HEK293T (cell line): ENCODE measurements around the gene SLC2A5.
"Not testable (repeated sequence)": the region's sequence is repeated elsewhere in the genome, so short reads cannot be mapped to it uniquely, and the experiment has no call there.

Experiments
- CTCF ChIA-PET: fragments of 350-600 bp; formaldehyde crosslinking; extraction: SDS; loops from one replicate; lab custom pipeline; 2021; ENCODE audit warnings: antibody characterized with exemption, inconsistent platforms; lab: Yijun Ruan, JAX
- POLR2A ChIA-PET: fragments of 350-600 bp; formaldehyde crosslinking; extraction: SDS; loops from one replicate; lab custom pipeline; 2020; ENCODE audit warnings: antibody characterized with exemption, inconsistent platforms; lab: Yijun Ruan, JAX
- DNase-seq: peaks from one replicate; pipeline ENCODE4 v3.0.0; 2012; ENCODE audit warnings: mixed read lengths; ENCODE audit errors: extremely low spot score
- ARNT ChIP-seq: fragments of 450-650 bp; IDR thresholded peaks from 2 replicates; pipeline ENCODE4 v1.6.1; 2017; ENCODE audit warnings: mild to moderate bottlenecking
- BHLHE40 ChIP-seq: fragments of 450-650 bp; IDR thresholded peaks from 2 replicates; pipeline ENCODE4 v1.6.1; 2016; ENCODE audit warnings: mild to moderate bottlenecking, moderate library complexity, borderline replicate concordance
- CTBP1 ChIP-seq: fragments of 450-650 bp; IDR thresholded peaks from 2 replicates; pipeline ENCODE4 v1.6.1; 2016; ENCODE audit warnings: borderline replicate concordance
- ELF4 ChIP-seq: fragments of 450-650 bp; IDR thresholded peaks from 2 replicates; pipeline ENCODE4 v1.6.1; 2017; ENCODE audit warnings: antibody characterized with exemption
- FOXA1 ChIP-seq: fragments of 450-650 bp; IDR thresholded peaks from 2 replicates; pipeline ENCODE4 v1.6.1; 2016; ENCODE audit warnings: mild to moderate bottlenecking
- FOXK2 ChIP-seq: fragments of 450-650 bp; IDR thresholded peaks from 2 replicates; pipeline ENCODE4 v1.6.1; 2016; ENCODE audit warnings: mild to moderate bottlenecking
- FOXM1 ChIP-seq: fragments of 450-650 bp; IDR thresholded peaks from 2 replicates; pipeline ENCODE4 v1.6.1; 2017; ENCODE audit warnings: mild to moderate bottlenecking, borderline replicate concordance
- HDGF ChIP-seq: fragments of 450-650 bp; IDR thresholded peaks from 2 replicates; pipeline ENCODE4 v1.6.1; 2017; ENCODE audit warnings: antibody characterized with exemption, borderline replicate concordance
- L3MBTL2 ChIP-seq: fragments of 450-650 bp; conservative IDR thresholded peaks from 2 replicates; pipeline ENCODE4 v1.6.1; 2016; ENCODE audit warnings: mild to moderate bottlenecking
- LEF1 ChIP-seq: fragments of 450-650 bp; IDR thresholded peaks from 2 replicates; pipeline ENCODE4 v1.6.1; 2017; ENCODE audit warnings: mild to moderate bottlenecking, borderline replicate concordance
- NFRKB ChIP-seq: fragments of 450-650 bp; IDR thresholded peaks from 2 replicates; pipeline ENCODE4 v1.6.1; 2016; ENCODE audit warnings: mild to moderate bottlenecking, moderate library complexity
- PKNOX1 ChIP-seq: fragments of 450-650 bp; IDR thresholded peaks from 2 replicates; pipeline ENCODE4 v1.6.1; 2016
- SP1 ChIP-seq: fragments of 450-650 bp; IDR thresholded peaks from 2 replicates; pipeline ENCODE4 v1.6.1; 2017
- SUZ12 ChIP-seq: fragments of 450-650 bp; IDR thresholded peaks from 2 replicates; pipeline ENCODE4 v1.6.1; 2016; ENCODE audit warnings: mild to moderate bottlenecking
- TARDBP ChIP-seq: fragments of 450-650 bp; IDR thresholded peaks from 2 replicates; pipeline ENCODE4 v1.6.1; 2016
- ZNF384 ChIP-seq: fragments of 450-650 bp; IDR thresholded peaks from 2 replicates; pipeline ENCODE4 v1.6.1; 2016

Gene SLC2A5

GRCh38 chr1:9035226-9035625 is 34.2 kb downstream of the SLC2A5 start:
- CTCF ChIA-PET, result no interaction called here
- TF ChIP-seq BHLHE40 (no peak), TARDBP (no peak), ARNT (no peak), ELF4 (no peak), LEF1 (no peak), FOXM1 (no peak)
- DNase-seq, result no peak
- POLR2A ChIA-PET, result no interaction called here

GRCh38 chr1:9033363-9033762 is 36.1 kb downstream of the SLC2A5 start:
- DNase-seq, result no peak
- TF ChIP-seq SUZ12, result no peak
- no peak for TF ChIP-seq BHLHE40
- no peak for TF ChIP-seq PKNOX1
- no peak for TF ChIP-seq ELF4
- no peak for TF ChIP-seq SP1
- TF ChIP-seq FOXM1, result no peak
- no peak for TF ChIP-seq FOXA1
- no peak for TF ChIP-seq ZNF384
- no peak for TF ChIP-seq CTBP1
- no peak for TF ChIP-seq ARNT
- no peak for TF ChIP-seq FOXK2
- no peak for TF ChIP-seq LEF1
- no peak for TF ChIP-seq TARDBP
- TF ChIP-seq L3MBTL2, result no peak
- TF ChIP-seq NFRKB, result no peak
- TF ChIP-seq HDGF, result no peak
- ChIA-PET CTCF (no interaction called here), POLR2A (no interaction called here)

GRCh38 chr1:9031484-9032259 is 37.8 kb downstream of the SLC2A5 start:
- CTCF ChIA-PET, result interaction anchor here (0.9 kb wide), 1 partner anchor 583 kb away, joined by 3 read pairs; no protein-coding TSS in a partner anchor

GRCh38 chr1:9031077-9031476 is 38.4 kb downstream of the SLC2A5 start:
- CTCF ChIA-PET, POLR2A ChIA-PET, DNase-seq: not testable (repeated sequence)

More at GRCh38 chr1:9031484-9032259, 37.8 kb downstream of the SLC2A5 start:
- POLR2A ChIA-PET, result no interaction called here
- DNase-seq, result no peak
- TF ChIP-seq FOXM1 (no peak), ARNT (no peak), LEF1 (no peak), ELF4 (no peak), FOXK2 (no peak), SP1 (no peak), BHLHE40 (no peak), NFRKB (no peak)

GRCh38 chr1:9028921-9029705 is 40.3 kb downstream of the SLC2A5 start:
- CTCF ChIA-PET, result interaction anchor here (1.0 kb wide), 1 partner anchor 24 kb away, joined by 3 read pairs; no protein-coding TSS in a partner anchor
- no peak for TF ChIP-seq BHLHE40
- TF ChIP-seq L3MBTL2, result no peak
- no peak for TF ChIP-seq SP1
- no peak for TF ChIP-seq ARNT
- TF ChIP-seq SUZ12, result no peak
- TF ChIP-seq TARDBP, result no peak
- no peak for TF ChIP-seq ELF4
- TF ChIP-seq HDGF, result no peak
- no peak for TF ChIP-seq FOXM1
- TF ChIP-seq FOXA1, result no peak
- no peak for TF ChIP-seq ZNF384
- no peak for TF ChIP-seq PKNOX1
- no peak for TF ChIP-seq LEF1
- TF ChIP-seq FOXK2, result no peak
- DNase-seq, result no peak
- POLR2A ChIA-PET, result no interaction called here

GRCh38 chr1:9027307-9027706 is 42.1 kb downstream of the SLC2A5 start:
- no peak for DNase-seq
- POLR2A ChIA-PET, result no interaction called here
- TF ChIP-seq ARNT (no peak), CTBP1 (no peak), SP1 (no peak), L3MBTL2 (no peak), FOXK2 (no peak), LEF1 (no peak), TARDBP (no peak), BHLHE40 (no peak), HDGF (no peak), FOXA1 (no peak)
- CTCF ChIA-PET, result no interaction called here

- ChIA-PET POLR2A (no interaction called here), CTCF (no interaction called here)
- no peak for TF ChIP-seq BHLHE40
- no peak for TF ChIP-seq FOXM1
- TF ChIP-seq FOXK2, result no peak
- TF ChIP-seq CTBP1, result no peak
- TF ChIP-seq TARDBP, result no peak
- no peak for DNase-seq
Measured at GRCh38 chr1:9025449-9025848, 44.0 kb downstream of the SLC2A5 start.
